Measurements from ENCODE around the gene KDM6A.
"Not testable (repeated sequence)": the region's sequence is repeated elsewhere in the genome, so short reads cannot be mapped to it uniquely, and the experiment has no call there.

The KDM6A gene

DNA sequence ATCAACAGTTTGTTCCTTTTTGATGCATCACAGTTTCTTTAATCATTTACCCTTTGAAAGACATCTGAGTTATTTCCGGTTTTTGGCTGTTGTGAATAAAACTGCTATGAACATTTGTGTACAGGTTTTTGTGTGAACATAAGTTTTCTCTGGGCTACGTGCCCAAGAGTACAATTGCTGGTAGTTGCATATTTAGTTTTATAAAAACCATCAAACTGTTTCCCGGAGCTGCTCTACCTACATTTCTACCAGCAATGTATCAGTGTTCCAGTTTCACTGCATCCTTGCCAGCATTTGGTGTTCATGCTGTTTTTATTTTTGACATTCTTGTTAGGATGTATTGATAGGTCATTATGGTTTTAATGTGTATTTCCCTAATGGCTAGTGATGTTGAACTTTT, 17.3 kb downstream of the KDM6A start:
- no peak for DNase-seq

DNA sequence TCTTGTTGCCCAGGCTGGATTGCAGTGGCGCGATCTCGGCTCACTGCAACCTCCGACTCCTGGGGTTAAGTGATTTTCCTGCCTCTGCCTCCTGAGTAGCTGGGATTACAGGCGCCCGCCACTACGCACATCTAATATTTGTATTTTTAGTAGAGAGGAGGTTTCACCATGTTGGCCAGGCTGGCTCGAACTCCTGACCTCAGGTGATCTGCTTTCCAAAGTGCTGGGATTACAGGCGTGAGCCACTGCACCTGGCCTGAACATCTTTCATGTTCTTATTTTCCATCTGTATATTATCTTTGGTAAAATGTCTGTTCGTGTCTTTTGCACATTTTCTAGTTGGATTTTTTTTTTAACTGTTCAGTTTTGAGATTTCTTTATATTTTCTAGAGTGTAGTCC, 17.7 kb downstream of the KDM6A start:
- not testable (repeated sequence) for DNase-seq

DNA sequence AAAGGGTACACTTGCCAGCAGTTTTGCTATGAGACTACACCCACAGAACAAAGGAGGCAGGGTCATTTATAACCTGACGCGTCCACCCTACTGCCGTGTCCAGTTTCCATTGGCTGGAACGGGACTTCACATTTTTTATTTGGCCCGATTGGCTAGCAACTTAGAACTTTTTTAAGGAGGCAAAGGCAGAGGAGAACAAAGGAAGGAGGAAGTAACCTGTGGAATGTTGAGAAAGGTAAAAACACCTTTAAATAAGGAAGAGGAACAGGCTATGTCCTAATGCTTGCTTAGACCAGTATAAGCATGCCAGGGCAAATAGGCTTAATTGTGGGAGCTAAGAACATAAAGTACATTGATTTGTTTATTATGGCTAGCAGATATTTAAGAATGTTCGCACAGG, 18.7 kb downstream of the KDM6A start:
- no peak for DNase-seq

DNA sequence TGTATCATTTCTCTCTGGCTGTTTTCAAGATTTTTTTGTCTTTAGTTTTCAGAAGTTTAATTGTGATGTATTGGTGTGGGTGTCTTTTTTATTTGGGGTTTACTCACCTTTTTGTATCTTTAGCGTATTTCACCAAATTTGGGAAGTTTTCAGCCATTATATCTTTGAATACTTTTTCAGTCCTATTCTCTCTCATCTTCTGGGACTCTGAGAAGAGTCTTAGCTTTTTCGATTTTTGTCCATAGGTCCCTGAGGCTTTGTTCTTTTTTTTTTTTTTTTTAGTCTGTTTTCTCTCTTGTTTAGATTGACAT, 23.8 kb downstream of the KDM6A start:
- no peak for DNase-seq

DNA sequence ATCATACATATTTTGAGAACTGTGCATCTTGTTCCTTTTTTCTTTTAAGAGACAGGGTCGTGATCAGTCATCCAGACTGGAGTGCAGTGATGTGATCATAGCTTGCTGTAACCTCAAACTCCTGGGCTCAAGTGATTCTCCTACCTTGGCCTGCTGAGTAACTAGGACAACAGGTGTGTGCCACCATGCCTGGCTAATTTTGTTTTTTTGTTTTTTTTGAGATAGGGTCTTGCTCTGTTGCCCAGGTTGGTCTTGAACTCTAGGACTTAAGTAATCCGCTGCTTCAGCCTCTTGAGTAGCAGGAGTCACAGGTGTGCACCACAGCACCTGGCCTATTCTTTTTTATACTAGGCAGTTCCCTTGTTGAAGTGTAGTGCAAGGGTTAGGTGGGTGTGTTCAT, 24.6 kb downstream of the KDM6A start:
- DNase-seq: no peak

DNA sequence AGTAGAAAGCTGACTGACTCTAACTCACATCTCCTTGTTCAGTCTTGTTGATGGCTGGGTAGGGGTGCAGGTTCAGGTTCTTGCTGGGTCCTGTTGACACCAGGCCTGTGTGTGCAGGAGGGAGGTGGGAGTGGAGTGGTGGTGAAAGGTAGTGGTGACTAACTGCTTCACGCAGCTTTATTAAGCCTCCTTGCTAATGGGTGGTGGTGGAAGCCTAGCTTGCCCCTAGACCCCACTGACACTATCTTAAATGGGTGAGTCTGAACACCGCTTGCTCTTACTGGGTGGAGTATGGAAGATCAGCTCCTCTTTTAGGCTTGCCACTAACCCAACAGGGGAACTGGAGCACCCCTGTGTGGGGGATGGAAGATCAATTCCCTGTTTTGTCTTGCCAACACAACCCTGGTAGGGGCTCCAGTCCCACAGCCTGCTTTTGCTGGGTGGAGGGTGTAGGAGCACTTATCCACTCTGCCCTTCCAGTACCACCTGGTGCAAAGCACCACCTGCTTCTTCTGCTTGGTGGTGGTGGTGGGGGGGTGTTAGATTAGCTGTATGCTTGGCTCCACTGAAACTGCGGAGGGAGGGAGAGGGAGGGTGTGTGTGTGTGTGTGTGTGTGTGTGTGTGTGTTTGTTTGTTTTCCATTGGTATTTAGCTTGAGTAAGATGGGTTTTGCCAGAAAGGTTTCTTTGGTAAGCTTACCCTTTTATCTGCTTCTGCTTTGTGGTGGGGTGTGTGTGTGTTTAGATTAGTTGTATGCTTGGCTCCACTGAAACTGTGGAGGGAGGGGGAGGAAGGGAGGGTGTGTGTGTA, 25.6 kb downstream of the KDM6A start:
- DNase-seq: no peak

DNA sequence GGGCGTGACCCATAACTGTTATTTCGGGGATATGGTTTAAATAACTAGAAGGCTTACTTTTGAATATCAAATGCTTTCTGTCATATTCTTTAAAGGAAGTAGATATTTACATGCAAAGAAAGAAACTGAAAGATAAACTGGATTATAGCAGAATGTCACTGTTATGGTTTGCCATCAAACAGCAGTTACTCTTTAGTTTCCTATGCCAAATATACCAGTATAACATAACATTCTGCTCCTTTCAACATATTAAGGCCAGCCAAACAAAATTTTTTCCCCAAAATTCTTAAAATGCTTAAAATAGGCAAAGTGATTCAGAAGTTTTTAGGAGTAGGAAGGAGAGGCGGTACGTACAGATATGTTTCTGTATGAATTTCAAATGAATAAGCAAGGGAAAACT, 27.0 kb downstream of the KDM6A start:
- DNase-seq: no peak

DNA sequence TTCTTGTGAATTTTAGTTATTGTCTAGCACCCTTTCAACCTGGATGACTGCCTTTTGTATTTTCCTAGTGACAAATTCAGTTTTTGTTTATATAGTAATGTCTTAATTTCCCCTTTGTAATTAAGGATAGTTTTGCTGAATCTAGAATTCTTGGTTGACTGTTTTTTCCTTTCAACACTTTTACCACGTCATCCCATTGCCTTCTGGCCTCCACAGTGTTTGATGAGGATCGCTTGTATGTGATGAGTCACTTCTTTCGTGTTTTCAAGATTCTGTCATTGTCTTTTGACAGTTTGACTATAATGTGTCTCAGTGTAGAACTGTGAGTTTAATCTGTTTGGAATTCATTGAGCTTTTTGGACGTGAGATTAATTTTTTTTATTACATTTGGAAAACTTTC, 30.1 kb downstream of the KDM6A start:
- DNase-seq: peak; percentile 13

DNA sequence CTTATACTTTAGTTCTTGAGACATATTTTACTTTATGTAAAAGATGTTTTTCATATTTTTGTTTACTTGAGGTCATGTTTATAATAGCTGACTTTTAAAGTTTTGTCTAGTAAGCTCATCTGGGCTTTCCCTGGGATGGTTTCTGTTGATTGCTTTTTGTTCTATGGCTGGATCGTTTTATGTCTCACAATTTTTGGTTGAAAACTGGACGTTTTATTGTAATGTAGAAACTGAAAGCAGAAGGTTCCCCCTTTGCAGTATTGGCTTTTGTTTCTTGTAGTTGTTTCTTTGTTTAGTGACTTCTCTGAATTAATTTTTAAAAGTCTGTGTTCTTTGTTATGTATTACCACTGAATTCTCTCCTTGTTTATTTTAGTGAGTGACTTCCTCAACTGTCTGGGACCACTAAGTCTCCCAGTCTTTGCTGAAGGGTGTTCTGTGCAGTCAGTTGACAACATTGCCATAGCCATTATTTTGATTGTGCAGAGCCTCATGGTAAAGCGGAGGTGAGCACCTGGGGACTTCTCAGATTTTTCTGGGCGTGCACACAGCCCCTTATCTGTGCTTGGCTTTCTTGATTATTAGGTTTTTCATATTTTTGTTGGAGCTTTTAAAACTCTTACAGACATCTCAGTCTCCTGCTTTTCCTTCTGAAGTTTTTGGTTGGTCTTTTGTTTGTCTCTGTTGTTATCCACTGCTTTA, 31.0 kb downstream of the KDM6A start:
- DNase-seq: no peak

DNA sequence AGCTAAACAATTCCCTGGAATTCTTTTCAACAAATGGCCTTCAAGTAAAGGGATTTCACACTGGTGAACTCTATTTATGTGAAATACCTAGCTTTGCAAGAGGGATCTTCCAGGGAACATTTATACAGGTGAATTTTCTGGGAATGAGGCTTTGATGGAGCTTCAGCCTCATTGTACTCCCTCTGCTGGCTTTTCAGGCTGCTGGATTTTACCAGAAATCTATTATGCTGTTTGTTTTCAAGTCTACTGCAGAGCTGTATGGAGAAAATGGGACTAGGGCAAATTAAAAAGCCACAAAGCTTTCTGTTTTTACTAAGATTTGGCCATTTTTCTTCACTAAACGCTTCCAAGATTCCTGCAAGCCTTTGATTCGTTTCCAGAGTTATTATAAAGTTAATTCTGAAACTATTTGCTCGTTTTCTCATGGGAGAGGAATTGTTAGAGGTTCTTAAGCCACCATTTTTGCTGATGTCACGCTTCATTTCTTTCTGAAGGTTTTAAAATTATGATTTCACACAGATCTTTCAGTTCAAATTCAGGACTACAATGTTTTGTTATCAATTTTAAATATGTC, 31.6 kb downstream of the KDM6A start:
- no peak for DNase-seq

DNA sequence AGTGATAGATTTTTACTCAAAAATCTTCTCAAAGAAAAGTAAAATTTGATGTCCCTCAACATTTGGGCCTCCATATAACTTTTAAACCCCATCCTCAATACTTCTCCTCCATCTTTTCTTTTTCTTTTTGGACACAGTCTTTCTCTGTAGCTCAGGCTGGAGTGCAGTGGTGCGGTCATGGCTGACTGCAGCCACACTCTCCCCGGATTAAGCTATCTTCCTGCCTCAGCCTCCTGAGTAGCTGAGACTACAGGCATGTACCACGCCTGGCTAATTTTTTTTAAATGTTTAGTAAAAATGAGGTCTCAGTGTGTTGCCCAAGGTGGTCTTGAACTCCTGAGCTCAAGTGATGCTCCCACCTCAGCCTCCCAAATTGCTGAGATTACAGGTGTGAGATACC, 33.1 kb downstream of the KDM6A start:
- no peak for DNase-seq

DNA sequence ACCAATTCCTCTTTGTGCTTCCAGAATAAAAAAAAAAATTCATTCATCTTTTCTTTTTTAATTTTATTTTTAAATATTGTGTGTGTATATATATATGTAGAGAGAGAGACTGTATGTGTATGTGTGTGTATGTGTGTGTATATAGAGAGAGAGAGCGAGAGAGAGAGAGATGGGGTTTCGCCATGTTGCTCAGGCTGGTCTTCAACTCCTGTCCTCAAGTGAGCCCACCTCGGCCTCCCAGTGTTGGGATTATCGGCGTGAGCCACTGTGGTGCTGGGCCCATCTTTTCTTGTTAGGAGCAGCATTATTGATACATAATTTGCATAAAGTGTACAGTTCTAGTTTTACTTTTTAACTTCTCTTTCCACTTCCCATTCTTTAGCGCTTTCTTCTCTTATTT, 33.6 kb downstream of the KDM6A start:
- DNase-seq: no peak

DNA sequence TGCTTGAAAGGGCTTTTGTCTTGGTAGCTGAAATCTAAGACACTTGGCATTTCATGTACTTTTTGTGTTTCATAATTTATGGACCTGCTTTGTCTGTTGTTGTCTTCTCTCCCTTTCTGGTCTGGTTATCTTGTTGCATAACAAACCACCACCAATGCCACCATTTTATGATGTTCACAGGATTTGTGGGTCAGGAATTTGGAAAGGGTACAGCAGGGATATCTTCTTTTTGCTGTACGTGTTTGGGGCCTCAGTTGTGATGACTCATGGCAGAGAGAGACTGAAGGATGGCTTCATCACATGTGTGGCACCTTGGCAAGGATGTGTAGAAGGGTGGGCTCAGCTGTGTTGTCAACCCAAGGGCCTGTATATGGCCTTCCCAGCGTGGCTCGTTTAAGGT, 35.2 kb downstream of the KDM6A start:
- no peak for DNase-seq

DNA sequence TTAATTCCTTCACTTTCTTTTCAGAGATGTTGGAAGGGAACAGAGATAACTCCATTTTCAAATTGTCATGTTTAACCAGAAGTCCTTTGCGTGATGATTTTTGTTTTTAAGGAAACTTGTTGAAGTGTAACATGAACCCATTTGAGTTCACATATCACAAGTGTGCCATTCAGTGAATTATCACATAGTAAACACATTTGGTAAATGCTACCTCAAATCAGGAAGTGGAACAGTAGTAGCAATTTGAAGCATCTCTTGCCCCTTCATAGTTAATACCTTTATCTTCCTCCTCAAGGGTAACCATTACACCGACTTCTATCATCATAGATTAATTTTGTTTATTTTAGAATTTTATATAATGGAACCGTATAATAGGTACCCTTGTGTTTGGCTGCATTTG, 35.8 kb downstream of the KDM6A start:
- DNase-seq: no peak

DNA sequence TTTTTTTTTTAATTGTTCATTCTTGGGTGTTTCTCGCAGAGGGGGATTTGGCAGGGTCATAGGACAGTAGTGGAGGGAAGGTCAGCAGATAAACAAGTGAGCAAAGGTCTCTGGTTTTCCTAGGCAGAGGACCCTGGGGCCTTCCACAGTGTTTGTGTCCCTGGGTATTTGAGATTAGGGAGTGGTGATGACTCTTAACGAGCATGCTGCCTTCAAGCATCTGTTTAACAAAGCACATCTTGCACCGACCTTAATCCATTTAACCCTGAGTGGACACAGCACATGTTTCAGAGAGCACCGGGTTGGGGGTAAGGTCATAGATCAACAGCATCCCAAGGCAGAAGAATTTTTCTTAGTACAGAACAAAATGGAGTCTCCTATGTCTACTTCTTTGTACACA, 37.5 kb downstream of the KDM6A start:
- DNase-seq: not testable (repeated sequence)

DNA sequence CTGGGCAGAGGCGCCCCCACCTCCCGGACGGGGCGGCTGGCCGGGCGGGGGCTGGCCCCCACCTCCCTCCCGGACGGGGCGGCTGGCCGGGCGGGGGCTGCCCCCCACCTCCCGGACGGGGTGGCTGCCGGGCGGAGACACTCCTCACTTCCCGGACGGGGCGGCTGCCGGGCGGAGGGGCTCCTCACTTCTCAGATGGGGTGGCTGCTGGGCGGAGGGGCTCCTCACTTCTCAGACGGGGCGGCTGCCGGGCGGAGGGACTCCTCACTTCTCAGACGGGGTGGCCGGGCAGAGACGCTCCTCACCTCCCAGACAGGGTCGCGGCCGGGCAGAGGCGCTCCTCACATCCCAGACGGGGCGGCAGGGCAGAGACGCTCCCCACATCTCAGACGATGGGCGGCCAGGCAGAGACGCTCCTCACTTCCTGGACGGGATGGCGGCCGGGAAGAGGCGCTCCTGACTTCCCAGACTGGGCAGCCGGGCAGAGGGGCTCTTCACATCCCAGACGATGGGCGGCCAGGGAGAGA, 38.1 kb downstream of the KDM6A start:
- DNase-seq: not testable (repeated sequence)

DNA sequence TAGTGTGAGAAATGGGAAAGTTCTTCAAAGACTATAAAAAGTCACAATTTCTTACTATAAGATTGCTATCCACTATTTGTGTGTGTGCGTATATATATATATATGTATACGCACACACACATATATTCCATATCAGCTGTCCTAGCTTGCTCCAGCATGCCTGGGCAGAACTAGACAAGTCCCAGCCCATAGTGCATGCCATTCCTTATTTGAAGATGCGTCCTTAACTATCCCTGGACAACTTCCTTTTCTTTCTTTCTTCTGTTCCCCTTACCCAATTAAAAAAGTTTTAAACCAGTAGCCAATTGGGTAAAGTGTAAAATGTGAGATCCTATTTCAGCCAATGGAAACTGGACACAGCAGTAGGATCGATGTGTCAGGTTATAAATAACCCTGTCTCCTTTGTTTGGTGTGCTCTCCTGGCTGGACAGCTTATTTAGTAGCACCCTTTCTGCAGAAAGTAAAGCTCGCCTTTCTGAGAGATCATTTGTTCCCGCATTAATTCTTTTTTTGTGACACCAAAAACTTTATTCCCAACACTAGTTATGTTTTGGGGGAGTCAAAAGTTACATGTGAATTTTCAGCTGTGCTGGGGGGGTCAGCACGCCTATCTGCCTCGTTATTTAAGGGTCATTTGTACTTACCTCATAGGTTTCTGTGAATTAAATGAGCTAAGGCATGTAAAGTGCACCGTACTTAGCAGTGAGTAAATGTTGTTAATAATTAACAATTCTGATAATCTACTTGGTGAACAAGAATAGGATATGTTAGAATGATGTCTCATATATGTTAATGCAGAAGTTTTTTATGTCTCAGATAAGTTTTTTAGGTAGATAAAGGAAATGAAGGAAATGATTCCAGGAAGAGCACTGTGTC, 40.9 kb downstream of the KDM6A start:
- no peak for DNase-seq

DNA sequence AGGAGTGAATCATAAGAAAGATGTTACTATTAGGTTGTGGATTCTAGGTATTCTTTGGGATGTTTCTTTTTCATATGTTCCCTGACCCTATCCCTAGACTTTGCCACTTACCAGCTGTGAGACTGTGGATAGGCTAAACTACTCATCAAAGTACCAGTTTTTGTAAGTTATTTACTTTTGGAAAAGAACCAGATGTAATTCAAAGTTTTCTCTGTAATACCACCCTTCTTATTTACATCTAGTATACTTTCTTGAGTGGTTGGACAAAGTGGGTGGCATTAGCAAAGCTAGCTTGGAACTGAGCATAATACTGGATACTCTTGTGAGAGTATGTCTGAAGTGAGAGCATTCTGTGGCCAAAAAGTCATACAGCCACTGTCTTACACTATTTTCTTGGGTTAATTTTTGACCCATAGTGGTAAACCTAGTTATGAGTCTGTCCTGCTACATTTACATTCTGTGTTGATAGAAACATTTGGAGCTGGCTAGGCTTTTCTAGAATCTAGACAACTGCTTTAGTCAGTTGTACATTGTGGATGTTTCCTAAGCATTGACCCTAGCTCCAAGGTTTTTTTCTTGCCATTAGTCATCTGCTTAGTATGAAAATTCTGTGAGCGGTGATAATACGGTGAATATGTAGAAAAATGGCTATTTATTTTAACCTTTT, 41.7 kb downstream of the KDM6A start:
- no peak for DNase-seq

DNA sequence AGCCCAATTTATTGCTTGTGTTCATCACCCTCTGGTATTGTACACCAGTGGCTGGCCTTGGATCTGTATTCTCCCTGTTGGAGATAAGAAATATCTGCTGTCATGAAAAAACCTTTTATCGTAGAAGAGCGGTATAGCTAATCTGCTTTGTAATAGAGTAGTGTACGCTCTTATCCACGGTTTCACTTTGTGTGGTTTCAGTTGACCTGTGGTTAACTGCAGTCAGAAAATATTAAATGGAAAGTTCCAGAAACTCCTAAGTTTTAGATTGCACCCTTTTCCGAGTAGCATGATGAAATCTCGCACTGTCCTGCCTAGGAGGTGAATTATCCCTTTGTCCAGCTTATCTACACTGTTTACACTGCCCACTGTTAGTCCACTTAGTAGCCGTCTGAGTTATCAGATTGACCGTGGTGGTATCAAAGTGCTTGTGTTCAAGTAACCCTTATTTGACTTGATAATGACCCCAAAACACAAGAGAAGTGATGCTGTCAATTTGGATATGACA, 42.4 kb downstream of the KDM6A start:
- no peak for DNase-seq

DNA sequence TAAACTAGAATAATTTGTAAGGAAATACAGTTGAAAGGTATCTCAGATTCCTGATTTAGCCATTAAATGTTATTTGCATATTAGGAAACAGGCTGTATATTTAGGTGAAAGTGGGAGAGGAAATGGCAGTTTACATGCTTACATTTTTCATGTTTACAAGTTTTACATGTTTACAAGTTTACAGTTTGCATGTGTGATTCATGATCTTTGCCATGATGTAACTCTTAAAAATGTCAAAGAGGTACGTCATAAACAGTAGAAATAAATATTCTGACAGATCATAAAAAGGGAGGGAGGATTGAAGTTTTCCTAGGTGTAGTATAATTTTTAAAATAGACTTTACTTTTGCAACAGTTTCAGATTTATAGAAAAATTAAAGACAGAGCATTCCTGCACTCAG, 45.7 kb downstream of the KDM6A start:
- no peak for DNase-seq

DNA sequence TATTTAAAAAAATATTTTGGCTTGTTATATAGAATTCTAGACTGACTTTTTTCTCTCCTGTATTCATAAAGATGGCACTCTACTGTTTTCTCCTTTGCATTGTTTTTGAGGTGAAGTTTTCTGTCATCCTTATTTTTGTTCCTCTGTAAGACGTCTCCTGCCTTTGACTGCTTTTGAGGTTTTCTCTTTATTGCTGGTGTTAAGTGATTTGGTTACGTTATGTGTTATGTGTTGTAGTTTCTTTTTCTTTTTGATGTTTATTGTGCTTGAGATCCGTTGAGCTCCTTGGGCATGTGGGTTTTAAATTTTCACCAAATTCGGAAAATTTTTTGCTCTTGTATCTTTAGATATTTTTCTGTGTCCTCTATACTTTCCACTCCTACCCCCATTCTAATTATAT, 50.0 kb downstream of the KDM6A start:
- DNase-seq: no peak

DNA sequence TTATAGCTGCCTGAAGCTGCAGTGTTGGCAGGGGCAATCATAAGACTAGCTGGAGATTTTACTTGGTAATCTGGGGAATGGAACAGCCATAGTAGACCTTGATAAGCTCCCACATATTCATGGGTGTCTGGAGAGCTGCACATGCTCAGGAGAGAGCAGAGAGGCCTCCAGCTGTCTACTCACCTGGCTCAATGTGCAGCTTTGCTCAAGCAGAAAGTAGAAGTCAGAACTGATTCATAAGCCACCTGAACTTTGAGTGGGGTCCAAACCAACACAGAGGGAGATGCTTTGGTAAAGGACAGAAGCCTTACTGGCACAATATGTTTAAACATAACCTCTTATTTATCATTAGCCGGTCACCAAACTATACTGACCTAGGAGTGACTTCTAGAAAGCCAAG, 54.4 kb downstream of the KDM6A start:
- no peak for DNase-seq
